Esophagus muscularis mucosa (tissue), 4 donors: ENCODE results near the gene SERPINB13. TPM values are rescaled to one million over a fixed set of nuclear protein-coding genes. Genes with fewer than 3 reads are reported as not detected.

Experiments used
- DNase-seq: peaks from one replicate; pipeline ENCODE4 v3.0.0-alpha.2; 2017; ENCODE audit errors: extremely low spot score
- H3K27ac ChIP-seq, 4 donors: fragments of 200-600 bp; sonication (generic); replicated peaks in 1 of 4; 1 replicate in 3 of 4; 2 replicates in 1 of 4; pipeline ENCODE4 v1.5.1; 2016 to 2019; ENCODE audit warnings: mild to moderate bottlenecking in 1 of 4
- H3K27me3 ChIP-seq, 4 donors: fragments of 200-600 bp; sonication (generic); one replicate each; pipeline versions ENCODE4 v1.5.1 to v1.6.0; 2016 to 2019
- H3K36me3 ChIP-seq, 4 donors: fragments of 200-600 bp; sonication (generic); one replicate each; pipeline ENCODE4 v1.5.1; 2016 to 2019
- H3K4me1 ChIP-seq, 4 donors: fragments of 200-600 bp; sonication (generic); one replicate each; pipeline ENCODE4 v1.5.1; 2016 to 2019
- H3K4me3 ChIP-seq, 4 donors: fragments of 200-600 bp; sonication (generic); 1 replicate in 2 of 4; 2 replicates in 2 of 4; pipeline ENCODE4 v1.5.1; 2016 to 2019; ENCODE audit warnings: mild to moderate bottlenecking in 4 of 4, moderate library complexity in 1 of 4
- H3K9me3 ChIP-seq, 4 donors: fragments of 200-600 bp; sonication (generic); 1 replicate in 3 of 4; 2 replicates in 1 of 4; pipeline ENCODE4 v1.5.1; 2016 to 2019
- CTCF ChIP-seq, 3 experiments: fragments of 200-600 bp in 2 of 3; fragments of 450-650 bp in 1 of 3; sonication (generic) in 2 of 3; IDR thresholded peaks; one replicate each; pipeline ENCODE4 v1.5.1; 2017 to 2019; ENCODE audit warnings: antibody characterized with exemption in 3 of 3, mild to moderate bottlenecking in 2 of 3, moderate library complexity in 1 of 3
- EP300 ChIP-seq: sonication (generic); formaldehyde crosslinking; IDR thresholded peaks from one replicate; pipeline ENCODE4 v1.6.1; 2017; ENCODE audit warnings: antibody characterized with exemption
- POLR2A ChIP-seq: fragments of 450-650 bp; IDR thresholded peaks from one replicate; pipeline ENCODE4 v1.6.1; 2017; ENCODE audit warnings: antibody characterized with exemption, moderate library complexity, mild to moderate bottlenecking, low read depth
- POLR2AphosphoS5 ChIP-seq, 2 donors: sonication (generic); formaldehyde crosslinking; IDR thresholded peaks; one replicate each; pipeline ENCODE4 v1.6.1; 2017; ENCODE audit warnings: antibody characterized with exemption in 2 of 2
- WGBS: methylation state at CpG from one replicate; pipeline ENCODE4 v1.1.5; 2018; 5-methylcytosine and 5-hydroxymethylcytosine counted together
- intact Hi-C: fragments of 100-400 bp; cut with DNase I; formaldehyde crosslinking; loops from one replicate; pipeline ENCODE4 v1.15.1; 2023
- total RNA-seq, 4 donors: library from RNA; depleted of rRNA; stranded (reverse); fragments of >200 nt; gene quantifications; one replicate each; pipeline versions ENCODE4 v1.1.0 to v1.2.1, GENCODE V29; 2016

Gene SERPINB13
- total RNA-seq, 4 donors from 2014 or later = not detected

GRCh38 chr18:63585988-63586387, 1.2 kb upstream of the SERPINB13 start:
- no peaks in the 10 kb centered on the region for H3K4me1 ChIP-seq
- no peaks in the 10 kb centered on the region for H3K27me3 ChIP-seq
- WGBS = 82% methylated on average over 4 of the region's 4 CpGs
- no peaks in the 10 kb centered on the region for H3K9me3 ChIP-seq
- DNase-seq = no peak
- no peak overlapping the region for H3K27ac ChIP-seq
- H3K36me3 ChIP-seq = no peaks in the 10 kb centered on the region
- TF ChIP-seq EP300 (no peak), POLR2AphosphoS5 (IDR thresholded peaks at IDR 0.05) (no peak), CTCF (IDR thresholded peaks at IDR 0.05) (no peak), POLR2A (no peak)
- intact Hi-C loops = no loop called here
- H3K4me3 ChIP-seq = no peak overlapping the region

DNA sequence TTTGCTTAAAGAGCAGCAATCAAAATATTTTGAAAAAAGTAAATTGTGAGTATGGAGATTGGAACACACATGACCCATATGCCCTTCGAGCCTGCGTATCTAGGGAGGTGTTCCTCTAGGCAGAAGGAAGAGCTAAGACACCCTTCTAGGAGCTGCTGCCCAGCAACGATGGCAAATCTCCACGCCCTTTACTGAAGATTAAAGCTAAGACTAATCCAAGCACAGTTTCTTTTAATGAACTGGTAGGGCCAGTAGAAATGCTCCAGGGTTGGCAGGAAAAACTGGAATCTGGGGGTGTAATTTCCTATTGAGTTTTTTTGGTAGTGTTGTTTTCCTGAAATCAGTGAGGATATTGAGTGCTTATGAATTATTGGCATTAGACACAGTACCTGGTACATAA, 712 bp upstream of the SERPINB13 start:
- intact Hi-C loops = no loop called here
- 69% methylated on average over 4 of the region's 4 CpGs for WGBS
- Histone ChIP-seq H3K27me3 (no peaks in the 10 kb centered on the region), H3K27ac (no peak overlapping the region), H3K36me3 (no peaks in the 10 kb centered on the region), H3K4me1 (no peaks in the 10 kb centered on the region), H3K9me3 (no peaks in the 10 kb centered on the region), H3K4me3 (no peak overlapping the region)
- TF ChIP-seq POLR2A = no peak
- no peak for TF ChIP-seq POLR2AphosphoS5 (IDR thresholded peaks at IDR 0.05)
- no peak for TF ChIP-seq EP300
- TF ChIP-seq CTCF (IDR thresholded peaks at IDR 0.05) = no peak
- DNase-seq = no peak

DNA sequence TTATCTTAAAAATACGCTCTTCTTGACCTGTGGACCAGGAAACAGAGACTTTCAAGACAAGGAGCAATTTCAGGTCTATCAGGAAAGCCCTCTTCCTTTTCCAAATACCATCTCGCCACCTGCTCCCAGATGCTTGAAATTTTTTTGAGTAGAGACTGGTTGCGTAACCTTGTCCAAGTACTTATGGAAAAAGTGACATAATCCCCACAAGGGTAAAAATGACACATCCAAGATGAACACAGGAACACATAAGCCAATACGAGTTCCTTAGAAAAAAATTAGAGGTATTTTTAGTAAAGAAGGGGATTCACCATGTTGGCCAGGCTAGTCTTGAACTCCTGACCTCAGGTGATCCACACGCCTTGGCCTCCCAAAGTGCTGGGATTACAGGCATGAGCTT, 1.8 kb downstream of the SERPINB13 start:
- no peaks in the 10 kb centered on the region for H3K9me3 ChIP-seq
- no peak overlapping the region for H3K4me3 ChIP-seq
- DNase-seq = no peak
- WGBS = 82% methylated on average over 5 of the region's 5 CpGs
- no peak overlapping the region for H3K27ac ChIP-seq
- intact Hi-C loops = no loop called here
- no peaks in the 10 kb centered on the region for H3K36me3 ChIP-seq
- H3K27me3 ChIP-seq = no peaks in the 10 kb centered on the region
- TF ChIP-seq POLR2AphosphoS5 (IDR thresholded peaks at IDR 0.05) = no peak
- H3K4me1 ChIP-seq = no peaks in the 10 kb centered on the region

GRCh38 chr18:63590373-63590772, 3.2 kb downstream of the SERPINB13 start:
- TF ChIP-seq CTCF (IDR thresholded peaks at IDR 0.05) (no peak), EP300 (no peak), POLR2A (no peak), POLR2AphosphoS5 (IDR thresholded peaks at IDR 0.05) (no peak)
- Histone ChIP-seq H3K4me1 (no peaks in the 10 kb centered on the region), H3K4me3 (no peak overlapping the region), H3K27me3 (no peaks in the 10 kb centered on the region), H3K36me3 (no peaks in the 10 kb centered on the region), H3K27ac (no peak overlapping the region), H3K9me3 (no peaks in the 10 kb centered on the region)
- no peak for DNase-seq
- 25% methylated on average over 2 of the region's 2 CpGs for WGBS
- intact Hi-C loops = no loop called here

GRCh38 chr18:63590966-63591695, 4.0 kb downstream of the SERPINB13 start:
- Histone ChIP-seq H3K27me3 (no peaks in the 10 kb centered on the region), H3K36me3 (no peaks in the 10 kb centered on the region), H3K4me3 (no peak overlapping the region), H3K27ac (no peak overlapping the region), H3K4me1 (no peaks in the 10 kb centered on the region), H3K9me3 (no peaks in the 10 kb centered on the region)
- intact Hi-C loops = no loop called here
- 67% methylated on average over 3 of the region's 3 CpGs for WGBS
- TF ChIP-seq POLR2AphosphoS5 (IDR thresholded peaks at IDR 0.05) (no peak), CTCF (IDR thresholded peaks at IDR 0.05) (no peak), POLR2A (no peak), EP300 (no peak)
- DNase-seq = no peak
